ENCODE data around the gene INPP5E.

Gene INPP5E

DNA sequence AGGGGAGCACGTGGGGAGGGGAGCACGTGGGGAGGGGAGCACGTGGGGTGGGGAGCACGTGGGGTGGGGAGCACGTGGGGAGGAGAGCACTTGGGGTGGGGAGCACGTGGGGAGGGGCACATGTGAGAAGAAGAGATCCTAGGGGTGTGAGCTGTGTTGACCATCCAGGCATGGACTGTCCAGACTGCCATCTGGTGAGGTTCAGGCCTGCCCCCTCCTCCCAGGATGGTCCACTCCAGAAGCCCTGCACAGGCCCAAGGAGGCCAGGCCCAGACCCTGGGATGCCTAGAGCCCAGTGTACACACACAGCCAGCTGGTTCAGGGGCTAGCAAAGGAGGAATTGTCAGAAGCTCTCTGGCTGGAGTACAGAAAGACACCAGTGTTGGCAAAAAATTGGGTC is 42.0 kb downstream of the INPP5E start:
- TF ChIP-seq CTCF (IDR thresholded peaks at IDR 0.05; ENCODE audit: low read depth, low read length), result no peak
- DNase-seq (ENCODE audit: low read depth in 2 of 2), result no peak
- H3K4me3 ChIP-seq (replicated peaks in 1 of 2; ENCODE audit: low read depth in 2 of 2, low read length in 2 of 2), result no peak overlapping the region

GRCh38 chr9:136396219-136396515 is 43.5 kb downstream of the INPP5E start:
- no peak for DNase-seq (ENCODE audit: low read depth in 2 of 2)
- H3K4me3 ChIP-seq (replicated peaks in 1 of 2; ENCODE audit: low read depth in 2 of 2, low read length in 2 of 2), result no peak overlapping the region
- TF ChIP-seq CTCF (IDR thresholded peaks at IDR 0.05; ENCODE audit: low read depth, low read length), result no peak

GRCh38 chr9:136395345-136396218 is 44.1 kb downstream of the INPP5E start:
- TF ChIP-seq CTCF (IDR thresholded peaks at IDR 0.05; ENCODE audit: low read depth, low read length), result no peak
- no peak for DNase-seq (ENCODE audit: low read depth in 2 of 2)
- no peak overlapping the region for H3K4me3 ChIP-seq (replicated peaks in 1 of 2; ENCODE audit: low read depth in 2 of 2, low read length in 2 of 2)

DNA sequence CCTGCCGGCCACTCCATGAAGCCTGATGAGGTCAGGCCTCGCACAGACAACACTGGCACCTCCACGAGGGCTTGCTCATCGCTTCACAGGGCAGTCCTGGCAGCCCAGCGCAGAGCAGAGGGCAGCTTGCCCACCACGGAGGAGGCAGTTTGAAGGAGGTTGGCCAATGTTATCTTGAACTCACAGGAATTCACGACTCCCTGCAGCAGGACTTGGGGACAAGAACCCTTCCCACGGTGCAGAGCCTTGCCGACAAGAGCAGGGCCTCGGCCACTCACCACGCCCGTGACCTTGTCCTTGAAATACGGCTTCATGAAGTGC is 44.7 kb downstream of the INPP5E start:
- TF ChIP-seq CTCF (IDR thresholded peaks at IDR 0.05; ENCODE audit: low read depth, low read length), result no peak
- no peak overlapping the region for H3K4me3 ChIP-seq (replicated peaks in 1 of 2; ENCODE audit: low read depth in 2 of 2, low read length in 2 of 2)
- DNase-seq (ENCODE audit: low read depth in 2 of 2), result no peak

DNA sequence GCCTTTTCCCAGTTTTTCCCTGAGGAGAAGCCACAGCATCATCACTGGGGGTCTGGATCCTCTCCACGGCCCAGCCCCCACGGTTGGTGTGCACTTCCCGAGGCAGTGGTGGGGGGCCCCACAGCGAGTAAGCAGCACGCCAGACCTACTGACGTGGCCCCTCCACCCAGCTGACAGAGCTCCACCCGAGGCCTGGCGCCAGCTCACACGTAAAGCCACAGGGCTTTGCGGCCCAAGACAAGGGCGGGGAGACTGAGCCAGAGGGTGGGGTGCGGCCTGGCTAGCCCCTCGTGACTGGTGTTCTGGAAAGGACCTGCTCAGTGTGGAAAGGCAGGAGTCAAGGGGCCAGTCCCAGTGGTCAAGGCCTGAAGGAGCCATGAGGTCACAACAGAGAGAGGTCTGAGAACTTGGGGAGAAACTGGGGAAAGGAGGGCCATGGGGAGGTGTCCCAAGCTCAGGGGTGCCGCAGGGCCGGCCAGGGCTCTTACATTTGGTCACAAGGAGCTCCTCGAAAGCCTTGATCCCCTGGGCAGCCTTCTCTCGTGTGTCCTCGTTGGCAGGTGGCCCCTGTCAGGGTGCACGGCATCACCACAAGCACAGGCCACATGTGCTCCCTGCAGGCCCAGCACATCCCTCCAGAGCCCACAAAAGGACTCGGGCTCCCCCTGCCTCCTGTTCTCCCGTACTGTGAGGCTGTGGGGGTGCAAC is 45.2 kb downstream of the INPP5E start:
- DNase-seq (ENCODE audit: low read depth in 2 of 2), result no peak
- no peak for TF ChIP-seq CTCF (IDR thresholded peaks at IDR 0.05; ENCODE audit: low read depth, low read length)
- no peak overlapping the region for H3K4me3 ChIP-seq (replicated peaks in 1 of 2; ENCODE audit: low read depth in 2 of 2, low read length in 2 of 2)

DNA sequence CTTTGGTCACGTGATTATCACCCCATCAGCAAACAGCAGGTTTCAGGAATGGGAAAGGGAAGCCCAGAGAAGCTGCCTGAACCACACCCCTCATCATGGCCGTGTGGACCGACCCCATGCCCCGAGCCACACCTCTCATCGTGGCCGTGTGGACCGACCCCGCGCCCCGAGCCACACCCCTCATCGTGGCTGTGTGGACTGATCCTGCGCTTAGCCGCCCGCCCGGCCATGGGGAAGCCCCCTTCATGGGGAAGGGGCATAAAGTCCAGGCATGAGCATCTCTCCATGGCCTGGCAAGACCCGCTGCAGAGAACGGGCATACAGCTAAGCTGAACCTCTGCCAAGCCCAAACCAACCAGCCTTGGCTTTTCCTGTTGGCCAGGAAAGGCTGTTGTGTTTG is 46.1 kb downstream of the INPP5E start:
- no peak for DNase-seq (ENCODE audit: low read depth in 2 of 2)
- no peak for TF ChIP-seq CTCF (IDR thresholded peaks at IDR 0.05; ENCODE audit: low read depth, low read length)

More for the DNA sequence above, 46.1 kb downstream of the INPP5E start:
- no peak overlapping the region for H3K4me3 ChIP-seq (replicated peaks in 1 of 2; ENCODE audit: low read depth in 2 of 2, low read length in 2 of 2)

All from cardiac fibroblast (primary cell).